Spleen (tissue), 7 donors: ENCODE data around the gene POLE.

Experiments used
- CTCF ChIP-seq, 11 experiments: fragments of 200-600 bp in 7 of 11; fragments of 450-650 bp in 4 of 11; sonication (generic) in 4 of 11; IDR thresholded peaks in 8 of 11; conservative IDR thresholded peaks in 3 of 11; 1 replicate in 7 of 11; 2 replicates in 4 of 11; pipeline versions ENCODE4 v1.4.0 to v1.8.0; 2016 to 2021; ENCODE audit warnings: antibody characterized with exemption in 11 of 11, inconsistent platforms in 4 of 11, mild to moderate bottlenecking in 1 of 11
- POLR2A ChIP-seq, 3 donors: fragments of 450-650 bp; IDR thresholded peaks; one replicate each; pipeline ENCODE4 v1.5.1; 2017; ENCODE audit warnings: antibody characterized with exemption in 3 of 3, mild to moderate bottlenecking in 1 of 3
- POLR2AphosphoS5 ChIP-seq, 3 donors: sonication (generic); formaldehyde crosslinking; IDR thresholded peaks; one replicate each; pipeline ENCODE4 v1.5.1; 2017; ENCODE audit warnings: antibody characterized with exemption in 3 of 3
- donor health status: DM: no; HTN: no; CAD: no; lungs with moderate emphysema.
- donor health status: DM: no; HTN: no; CAD: no.
- donor health status: DM: no; HTN: no; CAD: no.

- TF ChIP-seq CTCF (IDR thresholded peaks at IDR 0.05 in 8 of 11, conservative IDR thresholded peaks at IDR 0.05 in 3 of 11): no peak
- TF ChIP-seq POLR2A (IDR thresholded peaks at IDR 0.05): no peak
- no peak for TF ChIP-seq POLR2AphosphoS5 (IDR thresholded peaks at IDR 0.05)
Observed at GRCh38 chr12:132665149-132665491, 22.0 kb downstream of the POLE start.
